Measurements from ENCODE around the gene OR2L13.
"Not testable (repeated sequence)": the region's sequence is repeated elsewhere in the genome, so short reads cannot be mapped to it uniquely, and the experiment has no call there.

Gene OR2L13

DNA sequence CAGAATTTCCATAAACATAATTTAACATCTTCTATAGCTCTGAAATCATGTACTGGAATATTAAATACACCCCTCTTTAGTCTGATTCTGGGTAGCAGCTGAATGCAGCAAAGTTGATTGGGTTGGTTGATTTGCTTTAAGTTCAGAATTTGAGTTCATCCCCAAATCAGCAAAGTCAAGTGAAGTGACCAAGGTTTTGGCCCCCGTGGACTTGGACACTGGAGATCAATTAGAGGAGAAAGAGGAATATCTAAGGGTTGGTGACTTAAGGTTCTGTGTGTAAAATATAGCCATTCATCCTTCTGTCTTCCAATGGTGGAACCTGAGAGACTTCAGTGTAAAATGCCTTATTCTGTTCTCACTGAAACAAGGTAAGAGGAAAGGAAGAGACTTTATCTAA lies at the start of gene OR2L13:
TSS of gene OR2L13 (plus strand) at position 301 of the 400 bp plus-strand sequence. CDS start 4,192 bp downstream, outside the sequence.
- DNase-seq: no peak
- TF ChIP-seq POLR2A (IDR thresholded peaks at IDR 0.05; ENCODE audit: low read length) (no peak), GATA1 (IDR thresholded peaks at IDR 0.05; ENCODE audit: low read depth, low read length) (no peak)

DNA sequence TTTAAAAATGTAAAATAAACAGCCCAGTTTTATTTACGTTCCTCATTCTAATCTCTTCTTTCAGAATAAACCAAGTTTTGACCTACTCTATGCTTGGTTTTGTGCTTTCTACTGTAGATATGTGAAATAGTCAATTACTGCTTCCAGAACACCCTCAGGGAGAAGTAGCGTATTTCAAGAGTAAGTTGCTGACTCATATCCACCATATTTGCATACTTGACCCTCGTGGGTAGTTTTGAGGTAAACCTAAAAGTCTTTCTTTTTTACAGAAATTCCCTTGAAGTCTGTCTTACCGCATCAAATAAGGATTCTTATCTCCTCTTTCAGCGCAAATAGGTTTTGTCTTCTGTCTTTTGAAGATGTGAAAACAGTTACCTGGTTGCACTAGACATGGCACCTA lies 49.8 kb upstream of the OR2L13 start:
- TF ChIP-seq GATA1 (IDR thresholded peaks at IDR 0.05; ENCODE audit: low read depth, low read length) (no peak), POLR2A (IDR thresholded peaks at IDR 0.05; ENCODE audit: low read length) (no peak)
- DNase-seq: no peak

- DNase-seq: no peak
- no peak for TF ChIP-seq GATA1 (IDR thresholded peaks at IDR 0.05; ENCODE audit: low read depth, low read length)
- no peak for TF ChIP-seq POLR2A (IDR thresholded peaks at IDR 0.05; ENCODE audit: low read length)
Observed at GRCh38 chr1:248046536-248046935, 48.4 kb upstream of the OR2L13 start, which contains the start of gene OR2L3. TSS of gene OR2L3 (plus strand) at chr1:248046836. CDS start at chr1:248060682, 13,846 bp downstream.

- TF ChIP-seq GATA1 (IDR thresholded peaks at IDR 0.05; ENCODE audit: low read depth, low read length) (no peak), POLR2A (IDR thresholded peaks at IDR 0.05; ENCODE audit: low read length) (no peak)
- DNase-seq: no peak
Observed at GRCh38 chr1:248047008-248047407, 48.0 kb upstream of the OR2L13 start.

GRCh38 chr1:248054671-248055070 lies 40.3 kb upstream of the OR2L13 start:
- TF ChIP-seq POLR2A (IDR thresholded peaks at IDR 0.05; ENCODE audit: low read length) (no peak), GATA1 (IDR thresholded peaks at IDR 0.05; ENCODE audit: low read depth, low read length) (no peak)
- DNase-seq: no peak

- no peak for TF ChIP-seq GATA1 (IDR thresholded peaks at IDR 0.05; ENCODE audit: low read depth, low read length)
- no peak for DNase-seq
Observed at GRCh38 chr1:248055261-248055660, 39.7 kb upstream of the OR2L13 start.

- TF ChIP-seq GATA1 (IDR thresholded peaks at IDR 0.05; ENCODE audit: low read depth, low read length) (no peak), POLR2A (IDR thresholded peaks at IDR 0.05; ENCODE audit: low read length) (no peak)
- no peak for DNase-seq
Observed at GRCh38 chr1:248065071-248065470, 29.9 kb upstream of the OR2L13 start.

DNA sequence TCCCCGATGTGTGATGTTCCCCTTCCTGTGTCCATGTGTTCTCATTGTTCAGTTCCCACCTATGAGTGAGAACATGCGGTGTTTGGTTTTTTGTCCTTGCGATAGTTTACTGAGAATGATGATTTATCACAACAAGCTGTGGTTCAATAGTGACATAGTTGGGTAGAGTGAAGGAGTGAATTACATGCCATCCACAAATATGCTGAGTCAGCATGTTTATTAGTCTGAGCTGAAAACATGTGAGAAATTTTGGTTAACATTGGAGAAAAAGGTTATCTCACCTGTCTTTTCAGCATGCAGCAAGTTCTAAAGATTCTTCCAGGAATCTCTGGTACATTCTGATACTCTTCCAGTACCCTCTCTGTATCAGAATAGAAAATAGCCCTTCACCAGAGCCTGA lies 29.4 kb upstream of the OR2L13 start:
- no peak for DNase-seq
- TF ChIP-seq POLR2A (IDR thresholded peaks at IDR 0.05; ENCODE audit: low read length) (no peak), GATA1 (IDR thresholded peaks at IDR 0.05; ENCODE audit: low read depth, low read length) (no peak)

- not testable (repeated sequence) for DNase-seq
Observed at GRCh38 chr1:248083864-248084263, 11.1 kb upstream of the OR2L13 start.

DNA sequence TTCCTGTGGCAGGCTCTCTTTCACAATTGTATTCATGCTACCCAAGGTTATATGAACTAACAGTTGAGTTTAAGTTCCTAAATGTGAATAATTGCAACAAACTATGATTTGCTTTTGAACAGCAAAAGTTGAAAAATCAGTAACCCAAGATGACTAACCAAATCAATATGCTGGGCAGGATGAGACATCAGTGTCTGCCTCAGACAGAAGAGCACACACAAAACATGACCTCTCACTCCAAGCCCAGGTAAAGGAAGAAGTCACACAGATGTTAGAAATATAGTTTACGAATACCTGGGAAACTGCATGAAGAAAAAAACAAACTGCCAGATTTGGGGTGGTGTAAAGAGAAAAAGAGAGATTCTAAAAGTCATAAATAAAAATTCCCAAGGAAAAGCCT lies 3.5 kb downstream of the OR2L13 start:
- no peak for TF ChIP-seq POLR2A (IDR thresholded peaks at IDR 0.05; ENCODE audit: low read length)
- no peak for TF ChIP-seq GATA1 (IDR thresholded peaks at IDR 0.05; ENCODE audit: low read depth, low read length)
- no peak for DNase-seq

DNA sequence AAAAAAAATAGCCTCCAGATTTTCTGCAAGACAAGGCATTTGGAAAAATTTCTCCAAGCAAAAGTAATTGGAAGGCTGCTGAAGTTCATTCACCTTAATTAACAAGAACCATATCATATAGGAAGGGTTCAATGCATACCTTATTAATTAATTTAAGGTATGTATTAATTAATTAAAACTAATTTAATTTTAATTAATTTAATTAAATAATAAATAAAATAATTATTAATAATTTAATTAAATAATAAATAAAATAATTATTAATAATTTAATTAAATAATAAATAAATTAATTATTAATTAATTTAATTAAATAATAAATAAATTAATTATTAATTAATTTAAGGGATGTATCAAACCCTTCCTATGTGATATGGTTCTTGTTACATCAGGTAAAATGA lies 7.9 kb downstream of the OR2L13 start:
- no peak for DNase-seq
- TF ChIP-seq GATA1 (IDR thresholded peaks at IDR 0.05; ENCODE audit: low read depth, low read length) (no peak), POLR2A (IDR thresholded peaks at IDR 0.05; ENCODE audit: low read length) (no peak)

GRCh38 chr1:248111157-248111556 lies 16.2 kb downstream of the OR2L13 start:
- no peak for DNase-seq

GRCh38 chr1:248114890-248115289 lies 19.9 kb downstream of the OR2L13 start:
- TF ChIP-seq GATA1 (IDR thresholded peaks at IDR 0.05; ENCODE audit: low read depth, low read length) (no peak), POLR2A (IDR thresholded peaks at IDR 0.05; ENCODE audit: low read length) (no peak)
- DNase-seq: no peak

More at GRCh38 chr1:248111157-248111556, 16.2 kb downstream of the OR2L13 start:
- no peak for TF ChIP-seq GATA1 (IDR thresholded peaks at IDR 0.05; ENCODE audit: low read depth, low read length)

GRCh38 chr1:248127653-248128052 lies 32.7 kb downstream of the OR2L13 start:
- no peak for TF ChIP-seq POLR2A (IDR thresholded peaks at IDR 0.05; ENCODE audit: low read length)
- TF ChIP-seq GATA1 (IDR thresholded peaks at IDR 0.05; ENCODE audit: low read depth, low read length): no peak

DNA sequence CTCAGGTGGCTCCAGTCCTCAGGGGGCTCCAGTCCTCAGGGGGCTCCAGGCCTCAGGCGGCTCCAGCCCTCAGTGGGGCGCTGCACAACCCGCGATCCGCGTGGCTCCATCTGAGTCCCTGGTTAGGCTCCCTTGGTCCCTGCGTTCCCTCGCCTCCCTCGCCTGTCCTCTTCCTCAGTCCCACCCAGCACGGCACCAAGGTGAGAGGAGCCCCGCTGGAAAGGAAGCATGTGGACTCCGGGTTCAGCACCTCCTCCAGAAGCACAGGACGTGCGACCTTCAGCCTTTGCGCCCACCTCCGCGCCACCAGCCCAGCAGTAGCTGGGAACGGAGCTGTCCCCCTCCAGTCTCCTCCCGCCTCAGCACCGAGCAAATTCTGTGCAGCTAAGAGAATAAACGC lies 41.8 kb downstream of the OR2L13 start:
- TF ChIP-seq GATA1 (IDR thresholded peaks at IDR 0.05; ENCODE audit: low read depth, low read length) (no peak), POLR2A (IDR thresholded peaks at IDR 0.05; ENCODE audit: low read length) (no peak)

More at GRCh38 chr1:248127653-248128052, 32.7 kb downstream of the OR2L13 start:
- DNase-seq: no peak

DNA sequence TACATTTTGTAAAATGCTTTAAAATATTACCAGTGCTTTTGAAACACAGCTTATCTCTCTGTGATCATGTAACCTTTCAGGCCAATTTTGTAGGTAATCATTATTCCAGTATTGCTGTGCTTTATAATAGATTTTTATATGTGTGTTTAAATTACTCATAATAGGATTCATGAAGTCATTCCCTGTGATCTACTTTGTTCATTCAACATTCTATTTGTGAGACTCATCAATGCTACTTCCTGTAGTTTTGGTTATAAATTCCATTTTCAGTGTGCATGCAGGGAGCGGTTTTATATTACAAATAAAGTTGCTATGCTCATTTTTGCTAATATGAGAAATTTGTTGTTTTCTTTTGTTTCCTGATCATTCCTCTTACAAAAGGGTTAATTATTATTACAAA lies 45.9 kb downstream of the OR2L13 start:
- DNase-seq: no peak
- TF ChIP-seq POLR2A (IDR thresholded peaks at IDR 0.05; ENCODE audit: low read length): no peak
- TF ChIP-seq GATA1 (IDR thresholded peaks at IDR 0.05; ENCODE audit: low read depth, low read length): no peak

More for the DNA sequence above, 41.8 kb downstream of the OR2L13 start:
- DNase-seq: no peak
